ENCODE results near the gene ZEB2.
A peak's percentile ranks its signal among the peaks of the same experiment; 100 is the strongest.

ZEB2 gene

GRCh38 chr2:144383571-144384100 lies 136.3 kb downstream of the ZEB2 start:
- H3K27me3 ChIP-seq (ENCODE audit: insufficient read depth, low read length), result no peaks in the 10 kb centered on the region

GRCh38 chr2:144382849-144383248 lies 137.1 kb downstream of the ZEB2 start:
- Histone ChIP-seq H3F3A (ENCODE audit: insufficient read depth, low read length) (no peaks in the 10 kb centered on the region), H3K79me2 (ENCODE audit: insufficient read depth, low read length) (no peaks in the 10 kb centered on the region), H3K27ac (ENCODE audit: low read depth, low read length, poor library complexity, severe bottlenecking) (no peak overlapping the region), H3K4me1 (ENCODE audit: insufficient read depth, low read length, severe bottlenecking) (peaks cover 29% of the 10 kb centered on the region), H3K4me3 (ENCODE audit: low read depth, low read length, poor library complexity, severe bottlenecking) (no peak overlapping the region), H3K9ac (ENCODE audit: low read length) (no peak overlapping the region), H3K9me3 (ENCODE audit: low read length) (no peaks in the 10 kb centered on the region), H3K36me3 (ENCODE audit: insufficient read depth, low read length) (peaks cover 4% of the 10 kb centered on the region; the same call in 1 of the 2 replicates), H3K4me2 (ENCODE audit: low read length) (peak overlapping the region; percentile 6; the same call in 1 of the 2 replicates), H2AFZ (ENCODE audit: low read length) (no peak overlapping the region), H3K27me3 (ENCODE audit: insufficient read depth, low read length) (no peaks in the 10 kb centered on the region), H4K20me1 (ENCODE audit: insufficient read depth, low read length) (no peaks in the 10 kb centered on the region), H3K9me2 (ENCODE audit: low read depth, low read length) (no peaks in the 10 kb centered on the region)
- TF ChIP-seq CTCF (IDR thresholded peaks at IDR 0.05; ENCODE audit: low read length), result no peak
- no peak for TF ChIP-seq EZH2 (IDR thresholded peaks at IDR 0.05; ENCODE audit: borderline replicate concordance, low read length)

More at GRCh38 chr2:144383571-144384100, 136.3 kb downstream of the ZEB2 start:
- H3K36me3 ChIP-seq (ENCODE audit: insufficient read depth, low read length), result peaks cover 4% of the 10 kb centered on the region; the same call in 1 of the 2 replicates
- H4K20me1 ChIP-seq (ENCODE audit: insufficient read depth, low read length), result no peaks in the 10 kb centered on the region
- peaks cover 29% of the 10 kb centered on the region for H3K4me1 ChIP-seq (ENCODE audit: insufficient read depth, low read length, severe bottlenecking)
- H3K9me2 ChIP-seq (ENCODE audit: low read depth, low read length), result no peaks in the 10 kb centered on the region
- H2AFZ ChIP-seq (ENCODE audit: low read length), result no peak overlapping the region
- no peaks in the 10 kb centered on the region for H3K9me3 ChIP-seq (ENCODE audit: low read length)
- no peak overlapping the region for H3K4me2 ChIP-seq (ENCODE audit: low read length)
- H3K27ac ChIP-seq (ENCODE audit: low read depth, low read length, poor library complexity, severe bottlenecking), result no peak overlapping the region
- H3F3A ChIP-seq (ENCODE audit: insufficient read depth, low read length), result no peaks in the 10 kb centered on the region
- TF ChIP-seq CTCF (IDR thresholded peaks at IDR 0.05; ENCODE audit: low read length), result no peak
- TF ChIP-seq EZH2 (IDR thresholded peaks at IDR 0.05; ENCODE audit: borderline replicate concordance, low read length), result no peak
- H3K9ac ChIP-seq (ENCODE audit: low read length), result no peak overlapping the region
- no peak overlapping the region for H3K4me3 ChIP-seq (ENCODE audit: low read depth, low read length, poor library complexity, severe bottlenecking)
- no peaks in the 10 kb centered on the region for H3K79me2 ChIP-seq (ENCODE audit: insufficient read depth, low read length)

GRCh38 chr2:144381716-144382115 lies 138.2 kb downstream of the ZEB2 start:
- TF ChIP-seq EZH2 (IDR thresholded peaks at IDR 0.05; ENCODE audit: borderline replicate concordance, low read length), result no peak
- TF ChIP-seq CTCF (IDR thresholded peaks at IDR 0.05; ENCODE audit: low read length), result no peak
- Histone ChIP-seq H3K36me3 (ENCODE audit: insufficient read depth, low read length) (peaks cover 4% of the 10 kb centered on the region; the same call in 1 of the 2 replicates), H3F3A (ENCODE audit: insufficient read depth, low read length) (no peaks in the 10 kb centered on the region), H3K27me3 (ENCODE audit: insufficient read depth, low read length) (no peaks in the 10 kb centered on the region), H3K4me1 (ENCODE audit: insufficient read depth, low read length, severe bottlenecking) (peaks cover 35% of the 10 kb centered on the region), H3K27ac (ENCODE audit: low read depth, low read length, poor library complexity, severe bottlenecking) (no peak overlapping the region), H3K4me2 (ENCODE audit: low read length) (no peak overlapping the region), H2AFZ (ENCODE audit: low read length) (no peak overlapping the region), H3K9me2 (ENCODE audit: low read depth, low read length) (no peaks in the 10 kb centered on the region), H3K79me2 (ENCODE audit: insufficient read depth, low read length) (no peaks in the 10 kb centered on the region), H4K20me1 (ENCODE audit: insufficient read depth, low read length) (no peaks in the 10 kb centered on the region), H3K9ac (ENCODE audit: low read length) (no peak overlapping the region), H3K4me3 (ENCODE audit: low read depth, low read length, poor library complexity, severe bottlenecking) (no peak overlapping the region), H3K9me3 (ENCODE audit: low read length) (no peaks in the 10 kb centered on the region)
